Panc1 (cell line): ENCODE results near the gene SRPK1. TPM values are rescaled to one million over a fixed set of nuclear protein-coding genes. Genes with fewer than 3 reads are reported as not detected.

Experiments used
- ATAC-seq: fragments of 200-7000 bp; cut with Tn5 transposase; 2 replicates; pipeline ENCODE4 v1.9.1; 2020; ENCODE audit warnings: mild to moderate bottlenecking, moderate library complexity
- BruUV-seq: library from RNA; stranded (reverse); fragments of 400-500 nt; replicated peaks from 2 replicates; lab custom pipeline; 2021; lab: Mats Ljungman, UMichigan
- CTCF ChIA-PET: fragments of 300-600 bp; sonication (Branson Sonifier 250); formaldehyde crosslinking; loops from one replicate; lab custom pipeline; 2022; ENCODE audit warnings: antibody characterized with exemption; lab: Charles Lee
- POLR2A ChIA-PET: fragments of 300-600 bp; sonication (Branson Sonifier 250); formaldehyde crosslinking; loops from one replicate; lab custom pipeline; 2022; ENCODE audit warnings: antibody characterized with exemption; lab: Charles Lee
- DNase-seq: peaks from one replicate; pipeline ENCODE4 v3.0.0-alpha.2; 2010; ENCODE audit warnings: low read depth, low spot score
- H3K27ac ChIP-seq: 2 replicates; pipeline ENCODE4 v1.5.1; 2011; ENCODE audit warnings: mild to moderate bottlenecking, low read length, inconsistent platforms
- H3K27me3 ChIP-seq: fragments of 200-500 bp; sonication (Bioruptor generic); 2 replicates; pipeline ENCODE4 v1.6.0; 2014; ENCODE audit warnings: low read length, inconsistent platforms; ENCODE audit not compliant: control insufficient read depth, insufficient read depth
- H3K36me3 ChIP-seq: fragments of 200-500 bp; sonication (Bioruptor generic); 2 replicates; pipeline ENCODE4 v1.5.1; 2014; ENCODE audit warnings: inconsistent platforms, mild to moderate bottlenecking, low read length, moderate library complexity; ENCODE audit not compliant: control insufficient read depth, insufficient read depth
- H3K4me1 ChIP-seq: 2 replicates; pipeline ENCODE4 v1.5.1; 2011; ENCODE audit warnings: inconsistent platforms, mild to moderate bottlenecking, low read length, moderate library complexity; ENCODE audit not compliant: control insufficient read depth, insufficient read depth
- H3K4me3 ChIP-seq, 2 experiments: 2 replicates each; pipeline ENCODE4 v1.5.1; 2011 to 2012; ENCODE audit warnings: low read depth in 2 of 2, low read length in 2 of 2, mild to moderate bottlenecking in 2 of 2, inconsistent platforms in 1 of 2, moderate library complexity in 1 of 2
- H3K9me3 ChIP-seq: fragments of 200-500 bp; sonication (Bioruptor generic); 2 replicates; pipeline ENCODE4 v1.5.1; 2014; ENCODE audit warnings: low read depth, mild to moderate bottlenecking, inconsistent platforms, low read length, moderate library complexity; ENCODE audit not compliant: control insufficient read depth, insufficient read depth
- POLR2AphosphoS5 ChIP-seq: IDR thresholded peaks from 2 replicates; pipeline ENCODE4 v1.6.1; 2012; ENCODE audit warnings: mild to moderate bottlenecking, low read depth, low read length, moderate library complexity
- SIN3A ChIP-seq: IDR thresholded peaks from 2 replicates; pipeline ENCODE4 v1.6.1; 2012; ENCODE audit warnings: low read depth, mild to moderate bottlenecking, low read length, moderate library complexity, borderline replicate concordance; ENCODE audit not compliant: insufficient read depth
- TCF7L2 ChIP-seq: IDR thresholded peaks from 2 replicates; pipeline ENCODE4 v1.6.1; 2011; ENCODE audit warnings: mild to moderate bottlenecking, low read depth, low read length, inconsistent platforms
- in situ Hi-C: cut with HindIII; loops from 2 replicates; pipeline ENCODE4 v1.10.0; 2016; ENCODE audit warnings: low sequenced_read_pairs, low pct_unique_long_range_greater_than_20kb
- intact Hi-C: fragments of 100-400 bp; cut with micrococcal nuclease; formaldehyde crosslinking; loops from one replicate; pipeline ENCODE4 v1.10.0; 2022; ENCODE audit not compliant: unreplicated experiment
- total RNA-seq: library from RNA; stranded (reverse); gene quantifications from one replicate; pipeline ENCODE4 v1.2.1, GENCODE V29; 2021; ENCODE audit not compliant: unreplicated experiment
- TF ChIP-seq, protein P1 (sequence below): fragments of 450-650 bp; IDR thresholded peaks from 2 replicates; pipeline ENCODE4 v1.5.1; 2017; ENCODE audit warnings: mild to moderate bottlenecking
- TF ChIP-seq, protein P2 (sequence below), 2 experiments: IDR thresholded peaks; 2 replicates each; pipeline ENCODE4 v1.6.1; 2011 to 2012; ENCODE audit warnings: low read depth in 2 of 2, control low read depth in 1 of 2, low read length in 1 of 2, mild to moderate bottlenecking in 1 of 2, moderate library complexity in 1 of 2; ENCODE audit not compliant: insufficient read depth in 1 of 2

The SRPK1 gene
- total RNA-seq, 1 experiment from 2014 or later, result 68.3 TPM

DNA sequence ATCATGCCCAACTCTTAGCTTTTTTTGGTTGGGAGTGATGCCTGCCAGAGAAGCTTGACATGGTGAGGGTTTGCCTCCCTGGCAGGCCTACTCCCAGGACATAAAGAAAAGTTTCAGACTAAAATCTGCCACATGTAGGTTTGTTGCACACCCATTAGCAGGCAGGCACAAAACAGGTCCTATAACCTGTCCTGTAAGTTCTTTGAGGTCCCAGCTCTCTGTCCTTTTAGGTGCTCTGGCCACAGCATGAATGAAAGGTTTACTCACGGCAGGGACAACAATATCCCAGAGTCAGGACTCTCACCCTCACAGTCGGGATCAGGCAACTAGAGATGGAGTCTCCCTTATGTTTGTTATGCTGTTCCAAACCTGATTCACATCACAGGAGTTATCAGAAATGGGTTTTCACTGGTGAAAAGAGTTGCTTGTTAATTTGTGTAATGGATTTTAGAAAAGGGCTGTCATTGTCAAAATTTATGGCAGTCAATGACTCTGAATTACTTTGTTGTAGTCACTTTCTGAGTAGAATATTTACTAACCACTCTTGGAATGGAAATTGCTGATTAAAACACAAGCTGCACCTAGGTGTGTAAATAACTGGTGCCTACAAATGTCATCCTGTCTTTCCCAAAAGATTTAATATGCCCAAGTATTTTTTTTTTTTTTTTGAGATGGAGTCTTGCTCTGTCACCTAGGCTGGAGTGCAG is 5.8 kb upstream of the SRPK1 start:
- in situ Hi-C loops, result no loop called here
- Histone ChIP-seq H3K36me3 (no peaks in the 10 kb centered on the region), H3K9me3 (no peaks in the 10 kb centered on the region), H3K4me1 (peaks cover 9% of the 10 kb centered on the region), H3K27me3 (no peaks in the 10 kb centered on the region), H3K27ac (no peak overlapping the region), H3K4me3 (no peak overlapping the region)
- ChIA-PET POLR2A (no interaction called here), CTCF (interaction anchor here (0.7 kb wide), 1 partner anchor 81 kb away, joined by 3 read pairs; no protein-coding TSS in a partner anchor)
- BruUV-seq, result no TSS peak
- TF ChIP-seq TCF7L2 (no peak), POLR2AphosphoS5 (no peak), SIN3A (no peak)
- TF ChIP-seq, protein P1, sequence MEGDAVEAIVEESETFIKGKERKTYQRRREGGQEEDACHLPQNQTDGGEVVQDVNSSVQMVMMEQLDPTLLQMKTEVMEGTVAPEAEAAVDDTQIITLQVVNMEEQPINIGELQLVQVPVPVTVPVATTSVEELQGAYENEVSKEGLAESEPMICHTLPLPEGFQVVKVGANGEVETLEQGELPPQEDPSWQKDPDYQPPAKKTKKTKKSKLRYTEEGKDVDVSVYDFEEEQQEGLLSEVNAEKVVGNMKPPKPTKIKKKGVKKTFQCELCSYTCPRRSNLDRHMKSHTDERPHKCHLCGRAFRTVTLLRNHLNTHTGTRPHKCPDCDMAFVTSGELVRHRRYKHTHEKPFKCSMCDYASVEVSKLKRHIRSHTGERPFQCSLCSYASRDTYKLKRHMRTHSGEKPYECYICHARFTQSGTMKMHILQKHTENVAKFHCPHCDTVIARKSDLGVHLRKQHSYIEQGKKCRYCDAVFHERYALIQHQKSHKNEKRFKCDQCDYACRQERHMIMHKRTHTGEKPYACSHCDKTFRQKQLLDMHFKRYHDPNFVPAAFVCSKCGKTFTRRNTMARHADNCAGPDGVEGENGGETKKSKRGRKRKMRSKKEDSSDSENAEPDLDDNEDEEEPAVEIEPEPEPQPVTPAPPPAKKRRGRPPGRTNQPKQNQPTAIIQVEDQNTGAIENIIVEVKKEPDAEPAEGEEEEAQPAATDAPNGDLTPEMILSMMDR, result no peak
- TF ChIP-seq, protein P2, sequence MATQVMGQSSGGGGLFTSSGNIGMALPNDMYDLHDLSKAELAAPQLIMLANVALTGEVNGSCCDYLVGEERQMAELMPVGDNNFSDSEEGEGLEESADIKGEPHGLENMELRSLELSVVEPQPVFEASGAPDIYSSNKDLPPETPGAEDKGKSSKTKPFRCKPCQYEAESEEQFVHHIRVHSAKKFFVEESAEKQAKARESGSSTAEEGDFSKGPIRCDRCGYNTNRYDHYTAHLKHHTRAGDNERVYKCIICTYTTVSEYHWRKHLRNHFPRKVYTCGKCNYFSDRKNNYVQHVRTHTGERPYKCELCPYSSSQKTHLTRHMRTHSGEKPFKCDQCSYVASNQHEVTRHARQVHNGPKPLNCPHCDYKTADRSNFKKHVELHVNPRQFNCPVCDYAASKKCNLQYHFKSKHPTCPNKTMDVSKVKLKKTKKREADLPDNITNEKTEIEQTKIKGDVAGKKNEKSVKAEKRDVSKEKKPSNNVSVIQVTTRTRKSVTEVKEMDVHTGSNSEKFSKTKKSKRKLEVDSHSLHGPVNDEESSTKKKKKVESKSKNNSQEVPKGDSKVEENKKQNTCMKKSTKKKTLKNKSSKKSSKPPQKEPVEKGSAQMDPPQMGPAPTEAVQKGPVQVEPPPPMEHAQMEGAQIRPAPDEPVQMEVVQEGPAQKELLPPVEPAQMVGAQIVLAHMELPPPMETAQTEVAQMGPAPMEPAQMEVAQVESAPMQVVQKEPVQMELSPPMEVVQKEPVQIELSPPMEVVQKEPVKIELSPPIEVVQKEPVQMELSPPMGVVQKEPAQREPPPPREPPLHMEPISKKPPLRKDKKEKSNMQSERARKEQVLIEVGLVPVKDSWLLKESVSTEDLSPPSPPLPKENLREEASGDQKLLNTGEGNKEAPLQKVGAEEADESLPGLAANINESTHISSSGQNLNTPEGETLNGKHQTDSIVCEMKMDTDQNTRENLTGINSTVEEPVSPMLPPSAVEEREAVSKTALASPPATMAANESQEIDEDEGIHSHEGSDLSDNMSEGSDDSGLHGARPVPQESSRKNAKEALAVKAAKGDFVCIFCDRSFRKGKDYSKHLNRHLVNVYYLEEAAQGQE (IDR thresholded peaks at IDR 0.05; ENCODE audit: insufficient read depth in 1 of 2, low read depth in 2 of 2, low read length in 1 of 2), result no peak
- no peak for DNase-seq
- intact Hi-C loops, result no loop called here
- no peak for ATAC-seq

DNA sequence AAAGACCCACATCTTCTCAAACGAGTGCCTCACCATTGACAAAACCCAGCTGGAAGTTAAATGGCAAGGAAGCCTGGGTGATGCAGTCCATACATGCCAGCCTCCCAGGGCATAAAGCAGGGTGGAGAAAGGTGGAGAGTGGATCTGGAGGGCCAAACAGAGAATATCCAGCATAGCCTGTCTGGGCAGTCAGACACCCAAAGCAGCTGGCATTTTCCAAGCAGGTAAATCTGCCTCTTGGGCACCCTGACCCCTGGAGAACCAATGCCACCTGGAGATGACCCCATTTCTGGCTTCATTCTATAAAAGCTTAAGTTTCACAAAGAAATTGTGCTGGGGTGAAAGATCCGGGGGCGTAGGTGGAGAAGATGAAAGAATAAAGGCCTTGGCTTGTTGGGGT is 5.1 kb upstream of the SRPK1 start:
- TF ChIP-seq, protein P2 (IDR thresholded peaks at IDR 0.05; ENCODE audit: insufficient read depth in 1 of 2, low read depth in 2 of 2, low read length in 1 of 2), result no peak
- TF ChIP-seq TCF7L2, result no peak
- TF ChIP-seq, protein P1, result no peak
- TF ChIP-seq POLR2AphosphoS5, result no peak
- TF ChIP-seq SIN3A, result no peak
- ChIA-PET POLR2A (interaction anchor here (0.6 kb wide), 1 partner anchor 11 kb away, joined by 6 read pairs; no protein-coding TSS in a partner anchor), CTCF (interaction anchor here (0.7 kb wide), 1 partner anchor 82 kb away, joined by 3 read pairs; no protein-coding TSS in a partner anchor)
- DNase-seq, result no peak
- Histone ChIP-seq H3K27me3 (no peaks in the 10 kb centered on the region), H3K4me3 (no peak overlapping the region), H3K4me1 (peaks cover 10% of the 10 kb centered on the region), H3K27ac (no peak overlapping the region), H3K9me3 (no peaks in the 10 kb centered on the region), H3K36me3 (peaks cover 3% of the 10 kb centered on the region; the same call in 1 of the 2 replicates)
- BruUV-seq, result no TSS peak
- ATAC-seq, result no peak
- in situ Hi-C loops (no loop called here), intact Hi-C loops (no loop called here)
